OCI-LY7 (cell line): ENCODE measurements around the gene DUS1L.

Experiments used
- CTCF ChIP-seq: fragments of 200-600 bp; sonication (generic); conservative IDR thresholded peaks from 2 replicates; pipeline ENCODE4 v1.5.1; 2014; ENCODE audit warnings: mild to moderate bottlenecking, antibody characterized with exemption, low read length, moderate library complexity, mixed read lengths
- EZH2phosphoT487 ChIP-seq: fragments of 200-600 bp; sonication (generic); IDR thresholded peaks from 2 replicates; pipeline ENCODE4 v1.6.1; 2018; ENCODE audit warnings: low read depth, borderline replicate concordance, mild to moderate bottlenecking, mixed run types, antibody characterized with exemption, low read length, moderate library complexity, mixed read lengths

- TF ChIP-seq CTCF (no peak), EZH2phosphoT487 (no peak)
These were observed 35.1 kb upstream of the DUS1L start for GRCh38 chr17:82100502-82101298.
